22Rv1 (cell line): ENCODE data around the gene NOS3.

Experiments used
- CTCF ChIP-seq: fragments of 450-650 bp; IDR thresholded peaks from 2 replicates; pipeline ENCODE4 v1.5.1; 2017; ENCODE audit warnings: mild to moderate bottlenecking
- ZFX ChIP-seq: fragments of 450-650 bp; IDR thresholded peaks from 2 replicates; pipeline ENCODE4 v1.6.1; 2017; ENCODE audit warnings: antibody characterized with exemption, borderline replicate concordance

GRCh38 chr7:151039850-151040548 lies 49.2 kb downstream of the NOS3 start:
- TF ChIP-seq CTCF: no peak
- no peak for TF ChIP-seq ZFX
